ENCODE data around the gene PHTF2. TPM values are rescaled to one million over a fixed set of nuclear protein-coding genes. Genes with fewer than 3 reads are reported as not detected.

PHTF2 gene
- total RNA-seq, 1 donor from 2014 or later, result 4.2 TPM

DNA sequence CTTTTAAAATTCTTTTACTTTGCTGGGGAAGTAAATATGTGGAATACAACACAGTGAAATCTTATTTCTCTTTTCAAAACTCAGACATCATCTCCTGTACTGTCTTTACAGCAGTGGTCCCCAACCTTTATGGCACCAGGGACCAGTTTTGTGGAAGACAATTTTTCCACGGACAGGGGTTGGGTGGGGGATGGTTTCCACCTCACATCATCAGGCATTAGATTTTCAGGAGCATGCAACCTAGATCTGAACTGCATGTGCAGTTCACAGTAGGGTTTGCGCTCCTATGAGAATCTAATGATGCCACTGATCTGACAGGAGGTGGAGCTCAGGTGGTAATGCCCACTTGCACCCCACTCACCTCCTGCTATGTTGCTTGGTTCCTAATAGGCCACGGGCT, 12.6 kb upstream of the PHTF2 start:
- DNase-seq (ENCODE audit: low read depth) (no peak), FAIRE-seq (no peak)
- no peak overlapping the region for H3K4me3 ChIP-seq (ENCODE audit: low read depth, low read length)
- H3K27me3 ChIP-seq (ENCODE audit: control insufficient read depth, insufficient read depth, low read length), result no peaks in the 10 kb centered on the region
- H3K36me3 ChIP-seq (ENCODE audit: control insufficient read depth, insufficient read depth, low read length), result no peaks in the 10 kb centered on the region
- TF ChIP-seq, protein P1, sequence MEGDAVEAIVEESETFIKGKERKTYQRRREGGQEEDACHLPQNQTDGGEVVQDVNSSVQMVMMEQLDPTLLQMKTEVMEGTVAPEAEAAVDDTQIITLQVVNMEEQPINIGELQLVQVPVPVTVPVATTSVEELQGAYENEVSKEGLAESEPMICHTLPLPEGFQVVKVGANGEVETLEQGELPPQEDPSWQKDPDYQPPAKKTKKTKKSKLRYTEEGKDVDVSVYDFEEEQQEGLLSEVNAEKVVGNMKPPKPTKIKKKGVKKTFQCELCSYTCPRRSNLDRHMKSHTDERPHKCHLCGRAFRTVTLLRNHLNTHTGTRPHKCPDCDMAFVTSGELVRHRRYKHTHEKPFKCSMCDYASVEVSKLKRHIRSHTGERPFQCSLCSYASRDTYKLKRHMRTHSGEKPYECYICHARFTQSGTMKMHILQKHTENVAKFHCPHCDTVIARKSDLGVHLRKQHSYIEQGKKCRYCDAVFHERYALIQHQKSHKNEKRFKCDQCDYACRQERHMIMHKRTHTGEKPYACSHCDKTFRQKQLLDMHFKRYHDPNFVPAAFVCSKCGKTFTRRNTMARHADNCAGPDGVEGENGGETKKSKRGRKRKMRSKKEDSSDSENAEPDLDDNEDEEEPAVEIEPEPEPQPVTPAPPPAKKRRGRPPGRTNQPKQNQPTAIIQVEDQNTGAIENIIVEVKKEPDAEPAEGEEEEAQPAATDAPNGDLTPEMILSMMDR (IDR thresholded peaks at IDR 0.05; ENCODE audit: insufficient read depth, low read length, severe bottlenecking), result no peak

DNA sequence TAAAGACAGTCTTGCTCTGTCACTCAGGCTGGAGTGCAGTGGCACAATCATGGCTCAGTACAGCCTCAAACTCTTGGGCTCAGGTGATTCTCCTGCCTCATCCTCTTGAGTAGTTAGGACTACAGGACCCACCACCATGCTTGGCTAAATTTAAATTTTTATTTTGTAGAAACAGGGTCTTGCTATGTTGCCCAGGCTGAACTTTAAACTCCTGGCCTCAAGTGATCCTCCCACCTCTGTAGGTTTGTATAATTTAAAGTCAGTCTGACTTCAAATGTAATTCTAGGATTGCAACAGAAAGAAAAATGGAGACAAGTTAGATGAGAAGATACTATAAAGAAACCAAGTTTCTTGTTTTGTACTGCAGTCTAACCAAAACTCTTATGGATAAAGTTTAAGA, 11.8 kb upstream of the PHTF2 start:
- FAIRE-seq (no peak), DNase-seq (ENCODE audit: low read depth) (no peak)
- H3K4me3 ChIP-seq (ENCODE audit: low read depth, low read length), result no peak overlapping the region
- TF ChIP-seq, protein P1 (IDR thresholded peaks at IDR 0.05; ENCODE audit: insufficient read depth, low read length, severe bottlenecking), result no peak
- H3K27me3 ChIP-seq (ENCODE audit: control insufficient read depth, insufficient read depth, low read length), result no peaks in the 10 kb centered on the region
- no peaks in the 10 kb centered on the region for H3K36me3 ChIP-seq (ENCODE audit: control insufficient read depth, insufficient read depth, low read length)

DNA sequence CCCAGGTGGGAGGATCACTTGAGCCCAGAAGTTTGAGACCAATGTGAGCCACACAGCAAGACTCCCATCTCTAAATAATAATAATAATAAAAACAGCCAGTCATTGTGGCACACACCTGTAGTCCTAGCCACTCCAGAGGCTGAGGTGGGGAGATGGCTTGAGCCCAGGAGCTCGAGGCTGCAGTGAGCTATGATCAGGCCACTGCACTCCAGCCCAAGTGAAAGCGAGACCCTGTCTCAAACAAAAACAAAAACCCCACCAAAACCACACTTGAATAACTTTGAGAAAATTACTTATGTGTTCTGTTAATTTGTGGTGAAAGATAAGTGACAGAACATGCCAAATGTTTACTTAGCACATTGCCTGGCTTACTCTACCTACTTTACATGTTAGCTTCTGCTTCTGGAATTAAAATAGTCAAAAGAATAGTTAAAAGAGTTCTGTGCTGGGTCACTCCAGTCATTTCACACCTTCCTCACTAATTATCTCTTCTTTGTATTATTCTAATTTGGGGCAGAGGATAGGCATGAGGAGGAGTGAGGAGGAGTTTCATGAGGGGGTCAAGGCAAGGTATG, 10.2 kb upstream of the PHTF2 start:
- FAIRE-seq (no peak), DNase-seq (ENCODE audit: low read depth) (no peak)

DNA sequence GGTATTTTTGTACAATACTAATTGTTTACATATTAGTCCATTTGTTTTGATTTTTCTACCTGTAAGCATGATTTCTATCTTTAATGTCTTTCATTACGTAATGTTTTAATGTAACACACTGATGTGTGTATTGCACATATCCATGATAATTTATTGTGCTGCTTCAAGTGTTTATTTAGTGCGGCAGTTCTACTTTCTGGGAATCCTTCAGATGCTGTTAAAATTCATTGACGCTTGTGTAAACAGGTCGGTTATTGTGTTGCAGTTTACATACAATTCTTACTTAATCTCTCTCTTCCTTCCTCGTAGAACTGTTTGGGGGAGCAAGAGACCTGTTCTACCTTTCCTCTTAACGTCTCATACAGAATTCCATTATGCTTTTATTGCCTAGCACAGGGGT, 7.2 kb upstream of the PHTF2 start:
- FAIRE-seq (no peak), DNase-seq (ENCODE audit: low read depth) (no peak)
- H3K4me3 ChIP-seq (ENCODE audit: low read depth, low read length), result no peak overlapping the region
- no peaks in the 10 kb centered on the region for H3K36me3 ChIP-seq (ENCODE audit: control insufficient read depth, insufficient read depth, low read length)
- H3K27me3 ChIP-seq (ENCODE audit: control insufficient read depth, insufficient read depth, low read length), result no peaks in the 10 kb centered on the region
- TF ChIP-seq, protein P1 (IDR thresholded peaks at IDR 0.05; ENCODE audit: insufficient read depth, low read length, severe bottlenecking), result no peak

More for the DNA sequence above, 10.2 kb upstream of the PHTF2 start:
- H3K27me3 ChIP-seq (ENCODE audit: control insufficient read depth, insufficient read depth, low read length), result no peaks in the 10 kb centered on the region
- TF ChIP-seq, protein P1 (IDR thresholded peaks at IDR 0.05; ENCODE audit: insufficient read depth, low read length, severe bottlenecking), result no peak
- H3K4me3 ChIP-seq (ENCODE audit: low read depth, low read length), result no peak overlapping the region
- H3K36me3 ChIP-seq (ENCODE audit: control insufficient read depth, insufficient read depth, low read length), result no peaks in the 10 kb centered on the region

DNA sequence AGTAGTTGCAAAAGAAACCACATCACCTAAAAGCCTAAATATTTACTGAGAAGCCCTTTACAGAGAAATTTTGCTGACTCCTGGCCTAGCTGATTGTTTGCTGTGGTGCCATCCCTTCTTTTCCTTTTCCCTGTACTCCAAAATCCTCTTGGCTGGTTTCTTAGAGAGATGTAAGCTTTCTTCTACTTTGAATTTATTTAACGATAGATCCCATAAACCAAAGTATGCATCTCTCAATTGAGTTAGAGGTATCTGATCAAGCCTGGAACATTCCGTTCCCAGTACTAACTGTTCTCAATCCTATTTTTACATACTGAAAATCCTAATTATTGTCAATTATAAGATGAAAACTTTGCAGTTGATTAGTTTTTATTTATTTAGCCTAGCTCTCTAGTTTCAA, 6.6 kb upstream of the PHTF2 start:
- TF ChIP-seq, protein P1 (IDR thresholded peaks at IDR 0.05; ENCODE audit: insufficient read depth, low read length, severe bottlenecking), result no peak
- DNase-seq (ENCODE audit: low read depth) (no peak), FAIRE-seq (no peak)
- Histone ChIP-seq H3K36me3 (ENCODE audit: control insufficient read depth, insufficient read depth, low read length) (no peaks in the 10 kb centered on the region), H3K27me3 (ENCODE audit: control insufficient read depth, insufficient read depth, low read length) (no peaks in the 10 kb centered on the region), H3K4me3 (ENCODE audit: low read depth, low read length) (no peak overlapping the region)

DNA sequence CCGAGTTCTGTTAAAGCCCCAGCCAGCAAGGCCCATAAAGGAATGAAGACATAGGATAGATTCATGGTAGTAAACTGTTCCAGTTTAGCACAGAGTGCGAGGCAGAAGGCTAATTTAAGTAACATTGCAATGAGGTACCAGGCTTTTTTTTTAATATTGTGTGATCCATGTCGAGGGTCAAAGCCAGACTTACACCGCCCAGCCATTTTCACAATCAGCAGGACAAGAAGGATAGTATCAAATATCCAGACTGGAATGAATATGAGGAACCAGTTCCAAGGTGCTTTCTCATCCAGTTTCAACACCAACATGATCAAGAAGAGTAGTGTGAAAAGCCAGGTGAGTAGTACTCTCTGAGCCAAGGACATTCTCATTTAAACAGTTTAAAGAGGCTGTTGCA, 4.6 kb upstream of the PHTF2 start:
- DNase-seq (ENCODE audit: low read depth) (peak; percentile 45), FAIRE-seq (no peak)
- no peaks in the 10 kb centered on the region for H3K36me3 ChIP-seq (ENCODE audit: control insufficient read depth, insufficient read depth, low read length)
- H3K27me3 ChIP-seq (ENCODE audit: control insufficient read depth, insufficient read depth, low read length), result no peaks in the 10 kb centered on the region
- H3K4me3 ChIP-seq (ENCODE audit: low read depth, low read length), result no peak overlapping the region
- TF ChIP-seq, protein P1 (IDR thresholded peaks at IDR 0.05; ENCODE audit: insufficient read depth, low read length, severe bottlenecking), result no peak

Measured in bronchial epithelial cell (primary cell).